ENCODE results near the gene ITGAL.

- TF ChIP-seq, protein P1, sequence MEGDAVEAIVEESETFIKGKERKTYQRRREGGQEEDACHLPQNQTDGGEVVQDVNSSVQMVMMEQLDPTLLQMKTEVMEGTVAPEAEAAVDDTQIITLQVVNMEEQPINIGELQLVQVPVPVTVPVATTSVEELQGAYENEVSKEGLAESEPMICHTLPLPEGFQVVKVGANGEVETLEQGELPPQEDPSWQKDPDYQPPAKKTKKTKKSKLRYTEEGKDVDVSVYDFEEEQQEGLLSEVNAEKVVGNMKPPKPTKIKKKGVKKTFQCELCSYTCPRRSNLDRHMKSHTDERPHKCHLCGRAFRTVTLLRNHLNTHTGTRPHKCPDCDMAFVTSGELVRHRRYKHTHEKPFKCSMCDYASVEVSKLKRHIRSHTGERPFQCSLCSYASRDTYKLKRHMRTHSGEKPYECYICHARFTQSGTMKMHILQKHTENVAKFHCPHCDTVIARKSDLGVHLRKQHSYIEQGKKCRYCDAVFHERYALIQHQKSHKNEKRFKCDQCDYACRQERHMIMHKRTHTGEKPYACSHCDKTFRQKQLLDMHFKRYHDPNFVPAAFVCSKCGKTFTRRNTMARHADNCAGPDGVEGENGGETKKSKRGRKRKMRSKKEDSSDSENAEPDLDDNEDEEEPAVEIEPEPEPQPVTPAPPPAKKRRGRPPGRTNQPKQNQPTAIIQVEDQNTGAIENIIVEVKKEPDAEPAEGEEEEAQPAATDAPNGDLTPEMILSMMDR (IDR thresholded peaks at IDR 0.05; ENCODE audit: extremely low read depth in 1 of 2, insufficient read depth in 1 of 2, low read depth in 1 of 2, low read length in 2 of 2): no peak
- no peak for TF ChIP-seq POLR2A (IDR thresholded peaks at IDR 0.05; ENCODE audit: low read depth, low read length)
- TF ChIP-seq, protein P2, sequence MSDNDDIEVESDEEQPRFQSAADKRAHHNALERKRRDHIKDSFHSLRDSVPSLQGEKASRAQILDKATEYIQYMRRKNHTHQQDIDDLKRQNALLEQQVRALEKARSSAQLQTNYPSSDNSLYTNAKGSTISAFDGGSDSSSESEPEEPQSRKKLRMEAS (IDR thresholded peaks at IDR 0.05; ENCODE audit: insufficient read depth, insufficient read length): no peak
These were observed 53.7 kb downstream of the ITGAL start, which contains the start of gene ZNF768 for GRCh38 chr16:30526137-30526822.

All from endothelial cell of umbilical vein (primary cell).